K562 (cell line): ENCODE results near the gene ZNF628. TPM values are rescaled to one million over a fixed set of nuclear protein-coding genes. Genes with fewer than 3 reads are reported as not detected.

Experiments used
- ATAC-seq: fragments of 200-7000 bp; cut with Tn5 transposase; 3 replicates; pipeline ENCODE4 v1.9.1; 2020; ENCODE audit warnings: moderate library complexity
- BruUV-seq: library from RNA; stranded (reverse); fragments of 400-500 nt; replicated peaks from 2 replicates; lab custom pipeline; 2021; lab: Mats Ljungman, UMichigan
- CTCF ChIA-PET: fragments of 300-600 bp; formaldehyde crosslinking; extraction: SDS; loops from one replicate; lab custom pipeline; 2021; ENCODE audit warnings: low intra/inter-chr PET ratio; lab: Yijun Ruan, JAX
- POLR2A ChIA-PET: fragments of 300-600, 350-650 bp; sonication (Branson Sonifier 250); formaldehyde crosslinking; extraction: SDS; loops from one replicate; lab custom pipeline; 2021; ENCODE audit warnings: antibody characterized with exemption, inconsistent platforms; lab: Yijun Ruan, JAX
- DNase-seq, 4 experiments: peaks; one replicate each; pipeline versions ENCODE4 v3.0.0 to v3.0.0-alpha.2; 2011 to 2018; ENCODE audit warnings: low spot score in 3 of 4, mixed read lengths in 3 of 4; ENCODE audit errors: extremely low read depth in 1 of 4
- FAIRE-seq: peaks from 2 replicates; lab custom pipeline; 2011; peaks lifted over from hg19 to GRCh38; lab: Jason Lieb, UNC
- H2AFZ ChIP-seq: 2 replicates; pipeline ENCODE4 v1.6.0; 2011; ENCODE audit warnings: low read depth, low read length, control low read depth, inconsistent platforms
- H3K27ac ChIP-seq: fragments of 200-600 bp; 3 replicates; pipeline ENCODE4 v1.8.0; 2011; ENCODE audit warnings: low read depth, mild to moderate bottlenecking, control low read depth, inconsistent platforms, low read length, moderate library complexity, mixed read lengths; ENCODE audit errors: extremely low read depth
- H3K27me3 ChIP-seq, 2 experiments: fragments of 300-600 bp in 1 of 2; 2 replicates in 1 of 2; 3 replicates in 1 of 2; pipeline versions ENCODE4 v1.6.0 to v1.8.0; 2011; ENCODE audit warnings: inconsistent platforms in 2 of 2, low read length in 2 of 2, mild to moderate bottlenecking in 1 of 2, mixed read lengths in 1 of 2, moderate library complexity in 1 of 2; ENCODE audit not compliant: control insufficient read depth in 2 of 2, insufficient read depth in 2 of 2
- H3K36me3 ChIP-seq: fragments of 300-600 bp; 3 replicates; pipeline ENCODE4 v1.8.0; 2011; ENCODE audit warnings: mild to moderate bottlenecking, low read length, inconsistent platforms; ENCODE audit not compliant: control insufficient read depth, insufficient read depth
- H3K4me1 ChIP-seq, 2 experiments: fragments of 200-600 bp in 1 of 2; replicated peaks in 1 of 2; 2 replicates in 1 of 2; 3 replicates in 1 of 2; pipeline versions ENCODE4 v1.5.1 to v1.8.0; 2011; ENCODE audit warnings: inconsistent platforms in 2 of 2, low read length in 2 of 2, mild to moderate bottlenecking in 1 of 2, mixed read lengths in 1 of 2, moderate library complexity in 1 of 2; ENCODE audit not compliant: control insufficient read depth in 2 of 2, insufficient read depth in 2 of 2
- H3K4me2 ChIP-seq: 2 replicates; pipeline ENCODE4 v1.6.1; 2011; ENCODE audit warnings: low read length, control low read depth, inconsistent platforms, mixed read lengths; ENCODE audit not compliant: insufficient read depth
- H3K4me3 ChIP-seq: fragments of 200-600 bp; sonication (generic), shearing (Covaris generic); 2 replicates; pipeline ENCODE4 v1.5.1; 2016; ENCODE audit warnings: control low read depth, inconsistent platforms
- H3K79me2 ChIP-seq: fragments of 200-600 bp; 3 replicates; pipeline ENCODE4 v1.8.0; 2011; ENCODE audit warnings: low read length, inconsistent platforms; ENCODE audit not compliant: control insufficient read depth, insufficient read depth
- H3K9ac ChIP-seq, 2 experiments: 2 replicates each; pipeline versions ENCODE4 v1.6.0 to v1.6.1; 2011; ENCODE audit warnings: low read depth in 2 of 2, low read length in 2 of 2, control low read depth in 1 of 2, inconsistent platforms in 1 of 2, mild to moderate bottlenecking in 1 of 2, mixed read lengths in 1 of 2; ENCODE audit not compliant: insufficient read depth in 1 of 2
- H3K9me1 ChIP-seq: one replicate; pipeline ENCODE4 v1.6.0; 2011; ENCODE audit warnings: inconsistent platforms, mild to moderate bottlenecking, low read length, moderate library complexity; ENCODE audit not compliant: control insufficient read depth, insufficient read depth
- H3K9me3 ChIP-seq: replicated peaks from 2 replicates; pipeline ENCODE4 v1.5.1; 2011; ENCODE audit warnings: low read depth, low read length, inconsistent platforms; ENCODE audit not compliant: control insufficient read depth, insufficient read depth
- H4K20me1 ChIP-seq: replicated peaks from 2 replicates; pipeline ENCODE4 v1.6.1; 2011; ENCODE audit warnings: low read length, inconsistent platforms, mixed read lengths; ENCODE audit not compliant: control insufficient read depth, insufficient read depth
- CBX3 ChIP-seq, 2 experiments: IDR thresholded peaks; 1 replicate in 1 of 2; 2 replicates in 1 of 2; pipeline ENCODE4 v1.6.1; 2012; ENCODE audit warnings: inconsistent platforms in 2 of 2, low read length in 2 of 2, borderline replicate concordance in 1 of 2, control low read depth in 1 of 2
- MTA2 ChIP-seq: fragments of 450-650 bp; IDR thresholded peaks from 2 replicates; pipeline ENCODE4 v1.6.1; 2016; ENCODE audit warnings: low read depth
- POLR2G ChIP-seq: fragments of 200-400 bp; formaldehyde crosslinking; IDR thresholded peaks from 2 replicates; pipeline ENCODE4 v1.6.1; 2017; ENCODE audit warnings: low read depth, mild to moderate bottlenecking, antibody characterized with exemption, low read length, moderate library complexity
- TCFL5 ChIP-seq: fragments of 250-450 bp; sonication (Bioruptor Pico); conservative IDR thresholded peaks from 2 replicates; pipeline ENCODE4 v1.6.1; 2021; ENCODE audit warnings: mild to moderate bottlenecking, moderate library complexity, matching md5 sums
- ZNF324 ChIP-seq: fragments of 250-450 bp; sonication (Bioruptor Pico); IDR thresholded peaks from 2 replicates; pipeline ENCODE4 v1.4.0; 2020; ENCODE audit warnings: mild to moderate bottlenecking
- WGBS: fragments of 100-300 bp; shearing (Covaris generic); methylation state at CpG from one replicate; pipeline ENCODE4 v1.1.6; 2016; ENCODE audit warnings: low coverage, mixed read lengths; ENCODE audit not compliant: insufficient coverage; ENCODE audit errors: missing lambda C conversion rate; 5-methylcytosine and 5-hydroxymethylcytosine counted together
- in situ Hi-C: fragments of 300-500 bp; cut with MboI; formaldehyde crosslinking; loops from 4 replicates; pipeline ENCODE4 v1.15.0; 2018; ENCODE audit warnings: inconsistent platforms, mixed read lengths
- intact Hi-C: fragments of 100-400 bp; cut with micrococcal nuclease; formaldehyde crosslinking; loops from 2 replicates; pipeline ENCODE4 v1.14.2; 2022
- polyA plus RNA-seq, 8 experiments: library from polyadenylated mRNA; depleted of rRNA in 4 of 8; stranded (reverse) in 5 of 8; unstranded in 3 of 8; fragments of >200 nt; fragmentation: Nextera tagmentation in 2 of 8; fragmentation: Illumina TruSeq in 1 of 8; extraction: Ambion mirVana in 2 of 8; extraction: Trizol in 1 of 8; gene quantifications; 2 replicates each; pipeline versions ENCODE4 v1.2.1 to v1.2.3, GENCODE V29; 2011 to 2014; ENCODE audit warnings: inconsistent platforms in 1 of 8, missing spikeins in 1 of 8
- total RNA-seq, 7 experiments: library from RNA; depleted of rRNA in 6 of 7; stranded (reverse); fragments of >200 nt in 6 of 7; fragmentation: Illumina TruSeq in 2 of 7; extraction: Trizol in 2 of 7; gene quantifications; 2 replicates each; pipeline versions ENCODE4 v1.2.1 to v1.2.3, GENCODE V29; 2011 to 2021; ENCODE audit warnings: low replicate concordance in 1 of 7

ZNF628 gene
- total and polyA plus RNA-seq, 9 of the 15 experiments (the other 6 are each of a cell fraction or from before 2014, with no cell fraction given), result 0.13 to 13.6 (median 2.2) TPM; not detected in 3

- DNase-seq, result no peak
- intact Hi-C loops, result no loop called here
- Histone ChIP-seq H3K9ac (peak overlapping the region in 1 of 2 experiments; percentile 28; a peak in 1 of 4 replicates), H3K9me1 (no peaks in the 10 kb centered on the region), H3K36me3 (peaks cover 41% of the 10 kb centered on the region; the same call in 2 of the 3 replicates), H3K79me2 (peaks cover 39% of the 10 kb centered on the region), H3K9me3 (no peaks in the 10 kb centered on the region), H3K4me1 (peaks cover 19 to 73% of the 10 kb centered on the region in 2 experiments), H2AFZ (no peak overlapping the region), H3K4me3 (no peak overlapping the region), H3K27ac (no peak overlapping the region), H3K27me3 (no peaks in the 10 kb centered on the region; a peak in 1 of 5 replicates), H3K4me2 (no peak overlapping the region), H4K20me1 (no peaks in the 10 kb centered on the region; the same call in 1 of the 2 replicates)
- in situ Hi-C loops, result no loop called here
- ChIA-PET CTCF (no interaction called here), POLR2A (interaction anchor here (0.7 kb wide), 1 partner anchor 49 kb away, joined by 3 read pairs; the partner anchor contains the start of gene UBE2S)
- 96% methylated on average over 11 of the region's 14 CpGs for WGBS
- BruUV-seq, result no TSS peak
- TF ChIP-seq MTA2 (no peak), TCFL5 (no peak), CBX3 (IDR thresholded peaks at IDR 0.05; ENCODE audit: borderline replicate concordance in 1 of 2, low read length in 2 of 2) (no peak), POLR2G (0 out of 2 replicates have a peak, but pooled peaks have one; percentile 32), ZNF324 (CRISPR knock-in tag) (no peak)
- no peak for ATAC-seq
- no peak for FAIRE-seq
These were observed 20.1 kb upstream of the ZNF628 start for GRCh38 chr19:55456347-55456746.
